Fibroblast of skin of right quadriceps (primary cell): ENCODE measurements around the gene DNAH1.

Experiments used
- DNase-seq: peaks from one replicate; pipeline ENCODE4 v3.0.0-alpha.2; 2013

DNAH1 gene

DNA sequence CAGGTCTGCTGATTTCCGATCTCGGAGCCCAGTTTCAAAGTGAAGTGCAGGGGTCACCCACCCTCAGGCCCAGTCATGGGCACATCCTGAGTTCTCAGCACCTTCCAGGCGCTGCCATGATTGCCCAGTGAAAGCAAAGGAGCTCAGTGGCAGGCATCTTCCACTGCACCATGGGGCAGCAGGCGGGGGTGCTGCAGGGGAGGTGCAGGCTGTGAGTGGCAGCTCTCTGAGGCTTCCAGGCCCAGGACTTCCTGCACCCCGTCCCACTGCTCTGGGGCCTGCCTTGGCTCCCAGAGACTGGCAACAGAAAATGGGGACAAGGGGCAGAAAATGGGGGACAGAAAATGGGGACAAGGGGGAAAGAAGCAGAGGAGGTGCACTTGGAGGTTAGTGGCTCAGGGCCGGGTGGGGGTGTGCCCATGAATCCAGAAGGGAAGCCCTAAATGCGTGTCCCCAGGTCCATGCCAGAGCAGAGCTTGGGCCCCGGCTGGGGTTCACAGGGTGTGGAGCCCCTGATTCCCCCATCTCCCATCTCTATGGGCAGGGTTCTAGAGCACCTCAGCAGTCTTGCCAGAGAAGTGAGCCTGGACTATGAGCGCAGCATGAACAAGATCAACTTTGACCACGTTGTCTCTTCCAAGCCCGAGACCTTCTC, 28.0 kb downstream of the DNAH1 start:
- no peak for DNase-seq

DNA sequence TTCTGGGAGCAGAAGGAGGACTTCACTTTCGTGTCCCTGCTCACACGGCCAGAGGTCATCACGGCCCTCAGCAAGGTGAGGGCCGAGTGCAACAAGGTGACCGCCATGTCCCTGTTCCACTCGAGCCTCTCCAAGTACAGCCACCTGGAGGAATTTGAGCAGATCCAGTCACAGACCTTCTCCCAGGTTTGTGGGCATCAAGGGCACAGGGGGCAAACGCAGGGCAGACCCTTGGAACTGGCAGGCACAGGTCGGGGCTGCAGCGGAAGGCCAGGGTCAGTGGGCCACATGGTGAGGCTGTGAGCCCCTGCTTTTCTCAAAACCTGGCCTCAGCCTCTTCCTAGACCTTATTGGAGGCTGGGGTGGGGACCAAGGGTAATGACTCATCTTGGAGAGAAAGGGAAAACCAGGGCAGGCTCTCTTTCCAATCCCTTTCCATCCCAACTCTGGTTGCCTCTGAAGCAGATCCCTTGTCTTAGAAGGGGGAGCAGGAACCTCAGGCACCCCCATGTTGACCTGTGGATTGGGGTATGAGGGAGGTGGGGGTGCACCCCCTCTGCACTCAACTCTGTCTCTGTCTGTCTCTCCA, 29.5 kb downstream of the DNAH1 start:
- DNase-seq, result no peak

DNA sequence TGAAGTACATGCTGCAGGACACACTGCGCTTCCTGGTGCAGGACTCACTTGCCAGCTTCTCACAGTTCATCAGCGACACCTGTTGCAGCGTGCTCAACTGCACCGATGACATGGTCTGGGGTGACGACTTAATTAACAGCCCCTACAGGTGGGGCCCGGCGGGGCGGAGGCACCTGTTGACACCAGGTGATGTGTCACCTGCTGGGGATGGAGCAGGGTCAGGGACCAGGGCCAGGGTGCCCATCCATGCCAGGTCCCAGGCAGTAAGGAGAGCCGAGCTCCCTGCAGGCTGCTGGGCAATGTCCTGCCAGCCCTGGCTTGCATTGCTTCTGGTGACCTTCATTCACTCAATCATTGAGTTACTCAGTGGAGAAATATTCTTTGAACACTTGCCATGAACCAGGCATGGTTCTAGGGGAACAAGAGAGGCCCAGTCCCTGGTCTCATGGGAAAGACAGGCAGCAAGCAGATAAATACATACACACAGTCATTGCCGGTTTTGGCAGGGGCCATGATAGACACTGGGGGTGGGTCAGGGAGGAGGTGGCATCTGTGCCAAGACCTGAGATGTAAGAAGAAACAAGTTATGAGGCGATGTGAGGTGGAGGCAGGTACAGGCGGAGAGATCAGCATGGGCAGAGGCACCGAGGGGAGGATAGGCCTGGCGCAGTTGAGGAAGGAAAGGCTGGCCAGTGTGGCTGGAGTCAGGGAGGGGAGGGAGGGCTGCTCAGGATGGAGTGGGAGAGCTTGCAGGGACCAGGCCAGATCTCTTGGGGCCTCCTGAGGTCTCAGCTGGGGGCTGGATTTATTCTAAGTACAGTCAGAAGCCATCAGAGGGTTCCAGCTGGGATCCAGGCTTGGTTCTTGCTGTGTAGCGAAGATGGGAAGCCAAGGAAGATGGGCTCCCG, 30.8 kb downstream of the DNAH1 start:
- peak; percentile 39 for DNase-seq

DNA sequence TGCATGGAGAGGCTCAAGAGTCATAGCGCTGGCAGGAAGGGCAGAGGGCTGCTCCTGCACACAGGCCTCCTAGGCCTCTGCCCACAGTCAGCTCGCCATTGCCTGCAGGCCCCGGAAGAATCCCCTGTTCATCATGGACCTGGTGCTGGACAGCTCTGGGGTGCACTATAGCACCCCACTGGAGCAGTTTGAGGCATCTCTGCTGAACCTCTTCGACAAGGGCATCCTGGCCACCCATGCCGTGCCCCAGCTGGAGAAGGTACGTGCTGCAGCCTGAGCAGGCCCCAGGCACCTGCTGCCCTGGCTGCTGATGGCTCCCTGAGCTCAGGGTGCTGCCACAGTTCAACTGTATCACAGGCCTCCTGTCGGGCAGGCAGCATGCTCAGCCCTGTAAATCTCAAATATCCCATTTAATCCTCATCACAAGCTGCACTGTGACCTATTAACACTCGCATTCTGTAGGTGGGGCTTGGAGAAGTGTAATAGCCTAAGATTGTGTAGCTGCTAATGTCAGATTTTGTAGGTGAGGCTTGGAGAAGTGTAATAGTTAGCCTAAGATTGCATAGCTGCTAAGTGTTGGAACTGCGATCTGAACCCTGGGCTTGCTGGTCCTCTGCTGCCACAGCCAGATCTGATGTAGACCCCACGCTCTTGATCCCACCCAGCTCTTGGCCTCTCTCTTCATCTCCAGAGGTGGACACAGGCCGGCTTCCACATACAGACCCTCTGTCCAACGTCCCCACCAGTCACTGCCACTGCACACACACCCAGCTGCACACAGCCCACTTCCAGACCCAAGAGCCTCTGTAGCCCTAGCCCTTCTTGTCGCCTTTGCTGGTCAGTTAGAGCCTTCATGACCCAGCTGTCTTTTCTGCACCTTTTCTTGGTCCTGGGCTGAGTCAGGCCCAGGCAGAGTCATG, 31.9 kb downstream of the DNAH1 start:
- DNase-seq, result no peak

DNA sequence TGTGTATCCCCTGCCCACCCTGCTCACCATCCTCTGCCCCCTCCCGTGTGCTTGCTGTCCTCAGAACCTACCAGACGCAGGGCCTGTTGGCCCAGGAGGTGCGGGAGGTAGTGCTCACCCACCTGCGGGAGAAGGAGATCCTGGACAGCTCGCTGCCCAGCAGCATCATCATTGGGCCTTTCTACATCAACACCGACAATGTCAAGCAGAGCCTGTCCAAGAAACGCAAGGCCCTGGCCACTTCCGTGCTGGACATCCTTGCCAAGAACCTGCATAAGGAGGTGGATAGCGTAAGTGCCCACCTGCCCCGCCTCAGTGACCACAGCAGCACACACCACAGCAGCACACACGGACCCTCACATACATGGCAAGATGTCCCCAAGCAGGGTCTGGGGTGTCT, 33.0 kb downstream of the DNAH1 start:
- no peak for DNase-seq

DNA sequence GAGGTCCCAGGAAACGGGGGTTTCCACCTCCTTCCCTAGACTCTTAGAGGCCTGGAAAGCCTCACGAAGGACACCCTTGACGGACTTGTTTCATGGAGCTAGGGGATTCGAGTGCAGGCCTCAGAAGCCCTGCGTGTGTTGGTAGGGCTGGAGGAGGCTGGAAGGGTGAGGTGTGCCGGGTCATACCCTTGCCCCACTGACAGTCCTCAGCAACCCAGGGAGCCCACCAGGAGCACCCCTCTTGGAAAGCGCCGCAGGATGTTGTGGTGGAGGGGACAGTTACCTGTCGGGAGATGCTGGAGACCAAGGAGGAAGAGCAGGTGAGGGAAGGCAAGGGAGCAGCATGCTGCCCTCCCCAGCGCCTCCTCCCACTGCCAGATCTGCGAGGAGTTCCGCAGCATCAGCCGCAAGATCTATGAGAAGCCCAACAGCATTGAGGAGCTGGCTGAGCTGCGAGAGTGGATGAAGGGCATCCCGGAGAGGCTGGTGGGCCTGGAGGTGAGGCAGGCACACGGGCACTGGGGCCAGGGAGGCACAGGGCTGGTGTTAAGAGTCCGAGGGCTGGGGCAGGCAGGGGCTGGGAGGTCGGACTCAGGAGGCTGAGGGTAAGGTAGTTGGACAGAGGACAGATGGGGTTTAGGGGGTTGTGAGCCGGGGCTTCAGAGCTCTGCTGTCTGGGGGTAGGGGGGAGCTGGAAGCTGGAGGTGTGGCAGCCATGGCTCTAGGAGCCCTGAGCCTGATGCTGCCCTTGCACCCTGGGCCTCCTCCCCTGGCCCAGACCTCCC, 33.7 kb downstream of the DNAH1 start:
- no peak for DNase-seq

DNA sequence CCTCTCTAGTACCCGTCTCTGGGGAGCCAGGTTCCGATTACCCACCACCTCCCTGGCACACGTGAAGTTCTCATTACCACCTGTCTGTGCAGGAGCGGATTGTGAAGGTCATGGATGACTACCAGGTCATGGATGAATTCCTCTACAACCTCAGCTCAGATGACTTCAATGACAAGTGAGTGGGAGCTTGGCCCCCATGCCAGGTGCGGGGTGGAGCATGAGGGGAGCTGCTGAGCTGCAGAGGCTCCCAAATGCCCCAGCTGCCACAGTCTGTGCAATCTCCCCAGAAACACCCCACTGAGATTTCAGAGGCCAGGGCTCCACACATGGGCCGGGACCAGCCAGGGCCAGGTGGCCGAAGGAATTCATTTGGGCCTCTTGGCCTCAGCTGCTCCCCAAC, 34.3 kb downstream of the DNAH1 start:
- no peak for DNase-seq

DNA sequence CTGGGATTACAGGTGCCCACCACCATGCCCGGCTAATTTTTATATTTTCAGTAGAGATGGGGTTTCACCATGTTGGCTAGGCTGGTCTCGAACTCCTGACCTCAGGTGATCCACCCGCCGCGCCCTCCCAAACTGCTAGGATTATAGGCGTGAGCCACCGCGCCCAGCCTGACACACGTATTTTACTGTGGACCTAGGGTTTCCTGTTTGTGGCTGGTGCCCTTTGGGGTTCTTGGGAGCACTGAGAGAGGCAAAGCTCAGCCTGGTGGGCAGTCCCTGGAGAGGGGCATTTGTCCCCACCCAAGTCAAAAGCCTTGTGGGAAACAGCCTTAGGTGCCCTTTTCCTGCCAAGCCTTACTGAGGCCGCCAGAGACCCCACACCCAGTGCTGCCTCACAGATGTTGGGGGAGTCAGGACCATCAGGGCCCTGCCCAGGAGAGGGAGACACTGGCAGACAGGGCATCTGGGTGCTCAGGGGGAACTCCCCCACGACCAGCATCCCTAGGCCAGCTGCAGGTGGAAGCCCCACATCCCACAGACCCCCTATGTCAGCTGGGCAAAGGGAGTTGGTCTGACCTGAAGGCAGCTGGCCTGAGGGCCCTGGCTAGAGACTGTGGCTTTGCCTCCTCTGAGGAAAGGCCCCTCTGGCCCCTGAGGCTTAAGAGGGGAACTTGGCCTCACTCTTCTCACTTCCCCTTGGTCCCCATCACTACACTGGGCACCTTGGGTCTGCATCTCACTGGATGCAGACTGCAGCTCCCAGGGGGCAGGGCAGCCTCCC, 35.1 kb downstream of the DNAH1 start:
- no peak for DNase-seq

DNA sequence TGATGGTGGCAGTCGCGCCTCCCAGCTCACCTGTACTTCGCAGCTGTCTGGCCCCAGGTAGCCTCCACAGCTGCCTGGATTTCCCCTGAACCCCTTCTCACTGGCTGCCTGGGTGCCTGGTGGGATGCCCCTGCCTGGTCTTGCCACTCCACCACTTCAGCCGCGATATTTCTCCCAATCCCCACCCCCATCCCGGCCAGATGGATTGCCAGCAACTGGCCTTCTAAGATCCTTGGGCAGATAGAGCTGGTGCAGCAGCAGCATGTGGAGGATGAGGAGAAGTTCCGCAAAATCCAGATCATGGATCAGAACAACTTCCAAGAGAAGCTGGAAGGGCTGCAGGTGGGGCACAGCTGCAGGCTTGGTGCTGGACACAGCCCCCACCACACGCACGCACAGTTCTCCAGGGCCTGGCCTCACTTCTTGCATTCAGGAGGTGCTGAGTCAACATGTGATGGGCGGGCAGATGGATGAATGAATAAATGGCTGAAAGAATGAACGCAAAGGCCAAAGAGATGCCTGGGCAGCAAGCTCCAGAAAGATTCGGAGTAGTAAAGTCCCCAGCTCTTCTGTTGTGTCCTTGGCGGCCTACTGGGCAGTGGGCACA, 35.7 kb downstream of the DNAH1 start:
- DNase-seq, result no peak

DNA sequence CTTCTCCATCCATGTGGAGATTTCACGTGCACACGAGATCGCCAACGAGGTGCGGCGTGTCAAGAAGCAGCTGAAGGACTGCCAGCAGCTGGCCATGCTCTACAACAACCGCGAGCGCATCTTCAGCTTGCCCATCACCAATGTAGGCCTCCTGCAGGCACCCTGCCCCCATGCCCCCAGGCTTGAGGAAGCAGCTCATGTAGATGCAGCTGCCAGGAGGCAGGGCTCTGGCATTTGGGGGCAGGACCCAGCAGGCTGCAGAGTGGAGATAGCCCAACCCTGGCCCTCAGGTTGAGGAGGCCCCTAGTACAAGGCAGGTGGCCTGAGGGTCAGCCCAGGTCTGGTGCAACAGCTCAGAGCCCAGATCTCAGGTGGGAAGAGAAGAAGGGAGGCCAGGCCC, 36.4 kb downstream of the DNAH1 start:
- no peak for DNase-seq

DNA sequence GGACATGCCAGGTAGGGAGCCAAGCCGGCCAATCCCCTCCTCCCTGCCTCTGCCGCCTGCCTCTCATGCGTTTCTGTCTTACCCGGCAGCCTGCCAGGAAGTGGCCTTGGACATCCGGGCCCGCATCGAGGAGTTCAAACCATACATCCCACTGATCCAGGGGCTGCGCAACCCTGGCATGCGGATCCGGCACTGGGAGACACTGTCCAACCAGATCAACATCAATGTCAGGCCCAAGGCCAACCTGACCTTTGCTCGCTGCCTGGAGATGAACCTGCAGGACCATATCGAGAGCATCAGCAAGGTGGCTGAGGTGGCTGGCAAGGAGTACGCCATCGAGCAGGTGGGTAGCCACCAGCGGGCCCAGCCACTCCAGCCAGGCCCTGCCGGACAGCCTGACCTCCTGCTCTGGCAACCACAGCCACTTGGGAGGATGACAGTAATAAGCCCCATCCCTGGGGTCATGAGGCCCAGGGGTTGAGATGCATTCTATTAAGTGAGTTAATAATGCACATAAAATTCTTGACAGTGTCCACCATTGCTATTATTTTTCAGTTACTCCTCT, 37.3 kb downstream of the DNAH1 start:
- DNase-seq, result no peak

DNA sequence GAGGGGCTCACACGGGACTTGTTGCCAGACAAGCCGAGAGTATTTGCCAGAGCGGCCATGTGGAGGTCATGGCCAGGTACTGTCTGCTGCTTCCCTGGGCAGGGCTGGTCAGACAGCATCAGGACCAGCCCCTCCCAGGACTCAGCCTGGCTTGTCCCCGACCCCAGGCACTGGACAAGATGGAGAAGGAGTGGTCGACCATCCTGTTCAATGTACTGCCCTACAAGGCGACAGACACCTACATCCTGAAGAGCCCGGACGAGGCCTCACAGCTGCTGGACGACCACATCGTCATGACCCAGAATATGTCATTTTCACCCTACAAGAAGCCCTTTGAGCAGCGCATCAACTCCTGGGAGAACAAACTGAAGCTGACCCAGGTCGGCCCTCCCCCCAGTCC, 38.6 kb downstream of the DNAH1 start:
- no peak for DNase-seq

DNA sequence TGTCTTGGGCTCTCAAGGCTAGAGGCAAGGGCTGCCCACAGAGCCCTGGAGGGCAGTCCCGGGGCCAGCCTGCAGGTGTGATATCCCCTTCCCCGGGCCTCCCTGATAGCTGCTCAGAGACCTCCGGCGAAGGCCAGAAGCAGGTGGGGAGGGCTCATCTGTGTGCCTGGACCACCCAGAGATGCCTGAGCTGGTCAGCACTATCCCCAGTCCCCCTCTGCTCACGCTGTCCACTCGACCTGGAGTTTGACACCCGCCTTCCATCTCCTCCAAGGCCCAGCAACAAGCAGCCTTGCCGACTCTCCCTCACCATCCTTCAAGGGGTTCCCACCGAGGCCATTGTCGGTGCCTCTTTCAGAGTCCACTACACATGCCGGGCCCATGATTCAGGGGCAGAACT, 39.4 kb downstream of the DNAH1 start:
- no peak for DNase-seq

DNA sequence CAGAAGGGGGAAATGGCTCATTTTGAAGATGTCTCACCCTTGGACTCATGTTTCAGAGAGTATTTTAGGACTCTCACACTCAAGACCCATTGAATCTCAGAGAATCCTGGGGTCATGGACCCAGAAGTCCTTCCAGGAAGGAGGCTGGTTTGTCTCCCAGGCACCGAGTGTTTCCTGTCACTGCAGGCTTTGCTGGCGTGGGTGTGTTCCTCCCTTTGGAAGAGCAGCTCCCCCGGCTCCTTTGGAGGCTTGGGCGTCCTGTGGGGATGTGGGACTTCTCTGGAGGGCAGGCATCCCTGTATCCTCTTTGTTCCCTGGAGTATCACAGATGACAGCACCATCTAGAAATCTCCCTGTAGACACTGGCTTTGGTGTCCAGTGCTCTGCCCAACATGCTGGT, 40.0 kb downstream of the DNAH1 start:
- no peak for DNase-seq

DNA sequence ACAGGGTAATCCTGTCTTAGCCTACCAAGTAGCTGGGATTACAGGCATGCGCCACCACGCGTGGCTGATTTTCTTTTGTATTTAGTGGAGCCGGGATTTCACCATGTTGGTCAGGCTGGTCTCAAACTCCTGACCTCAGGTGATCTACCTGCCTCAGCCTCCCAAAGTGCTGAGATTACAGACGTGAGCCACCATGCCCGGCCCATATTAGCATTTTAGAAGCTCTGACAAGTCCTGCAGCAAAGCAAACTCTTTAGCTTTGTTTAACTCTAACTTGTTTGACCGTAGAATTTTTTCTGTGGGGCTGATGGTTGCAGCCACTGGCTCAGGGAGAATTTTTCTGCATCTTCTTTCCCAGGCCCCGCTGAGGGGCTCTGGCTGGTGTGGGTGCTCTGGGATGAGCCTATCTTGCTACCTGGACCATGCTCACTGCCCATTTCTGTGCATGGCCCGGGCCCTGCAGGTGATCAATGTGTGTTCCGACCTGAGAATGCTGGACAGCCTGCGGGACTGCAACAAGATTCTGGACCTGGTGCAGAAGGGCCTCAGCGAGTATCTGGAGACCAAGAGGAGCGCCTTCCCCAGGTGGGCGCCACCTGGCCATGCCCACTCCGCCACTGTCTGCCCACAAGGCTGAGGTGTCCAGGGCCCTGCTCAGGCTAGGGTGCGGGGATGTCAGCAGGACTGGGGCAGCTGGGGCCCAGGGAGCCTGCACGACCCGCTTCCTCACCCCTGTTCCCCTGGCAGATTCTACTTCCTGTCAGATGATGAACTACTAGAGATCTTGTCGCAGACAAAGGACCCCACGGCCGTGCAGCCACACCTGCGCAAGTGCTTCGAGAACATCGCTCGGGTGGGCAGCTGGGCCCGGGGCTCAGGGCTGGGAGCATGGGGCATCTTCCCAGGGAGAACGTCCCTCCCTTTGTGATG, 41.3 kb downstream of the DNAH1 start:
- no peak for DNase-seq

DNA sequence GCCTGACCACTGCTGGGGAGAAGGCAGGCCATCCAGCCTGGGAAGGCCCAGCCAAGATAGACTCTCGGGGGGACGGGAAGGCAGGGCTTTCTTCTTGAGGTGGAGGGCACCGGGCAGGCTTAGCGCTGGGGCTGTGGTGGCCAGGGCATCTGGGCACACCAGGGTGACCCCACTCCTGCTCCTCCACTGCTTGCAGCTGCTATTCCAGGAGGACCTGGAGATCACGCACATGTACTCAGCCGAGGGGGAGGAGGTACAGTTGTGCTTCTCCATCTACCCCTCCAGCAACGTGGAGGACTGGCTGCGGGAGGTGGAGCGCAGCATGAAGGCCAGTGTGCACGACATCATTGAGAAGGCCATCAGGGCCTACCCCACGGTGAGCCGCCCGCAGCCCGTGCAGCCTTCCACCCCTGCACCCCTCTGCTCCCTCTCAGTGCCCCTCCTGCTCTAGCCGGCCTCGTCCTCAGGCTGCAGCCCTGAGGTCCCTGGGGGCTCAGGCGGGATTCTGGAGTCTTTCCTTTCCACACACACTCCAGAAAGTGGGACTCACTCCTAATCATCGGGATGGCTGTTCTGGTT, 42.3 kb downstream of the DNAH1 start:
- DNase-seq, result no peak

DNA sequence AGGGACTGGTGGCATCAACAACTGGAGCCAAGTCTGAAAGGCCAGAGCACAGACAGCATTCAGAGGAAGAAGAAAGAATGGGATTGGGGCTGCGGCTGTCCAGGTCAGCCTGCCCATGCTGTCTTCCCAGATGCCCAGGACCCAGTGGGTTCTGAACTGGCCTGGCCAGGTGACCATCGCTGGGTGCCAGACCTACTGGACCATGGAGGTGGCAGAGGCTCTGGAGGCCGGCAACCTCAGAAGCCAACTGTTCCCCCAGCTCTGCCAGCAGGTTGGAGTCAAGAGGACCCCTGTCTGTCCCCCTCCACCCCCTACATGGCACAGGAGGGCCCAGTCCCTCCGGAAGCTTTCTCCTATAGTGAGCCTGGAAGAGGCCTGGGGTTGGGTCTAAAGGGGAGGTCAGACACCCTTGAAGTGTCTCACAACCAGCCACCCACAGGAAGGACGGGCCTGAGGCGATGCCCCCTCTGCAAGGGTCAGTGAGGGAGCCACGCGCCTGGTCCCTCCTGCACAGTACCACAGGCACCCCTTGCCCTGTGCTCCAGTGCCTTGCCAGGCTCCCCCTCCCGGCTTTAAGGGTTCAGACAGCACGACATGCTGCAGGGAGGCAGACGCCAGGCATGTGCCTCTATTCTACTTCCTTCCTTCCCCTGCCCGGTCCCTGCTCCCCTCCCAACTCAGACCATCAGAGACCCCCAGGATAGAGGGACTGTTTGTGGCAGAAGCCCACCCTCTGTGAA, 43.2 kb downstream of the DNAH1 start:
- DNase-seq, result no peak

DNA sequence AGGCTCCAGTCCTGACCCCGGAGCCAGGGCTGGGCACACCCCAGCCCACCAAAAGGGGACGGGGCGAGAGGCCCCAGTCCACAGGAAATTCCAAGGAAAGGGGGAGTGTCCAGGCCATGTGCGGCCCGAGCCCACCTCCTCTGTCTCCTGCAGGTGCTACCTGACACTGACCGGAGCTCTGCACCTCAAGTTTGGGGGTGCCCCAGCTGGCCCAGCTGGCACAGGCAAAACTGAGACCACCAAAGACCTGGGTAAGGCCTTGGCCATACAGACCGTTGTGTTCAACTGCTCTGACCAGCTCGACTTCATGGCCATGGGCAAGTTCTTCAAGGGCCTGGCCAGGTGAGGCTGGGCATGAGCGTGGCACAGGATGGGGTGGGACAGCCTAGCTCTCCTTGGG, 44.9 kb downstream of the DNAH1 start:
- DNase-seq, result no peak
